ENCODE results near the gene ZNF407. TPM values are rescaled to one million over a fixed set of nuclear protein-coding genes. Genes with fewer than 3 reads are reported as not detected.
A peak's percentile ranks its signal among the peaks of the same experiment; 100 is the strongest.
"Not testable (repeated sequence)": the region's sequence is repeated elsewhere in the genome, so short reads cannot be mapped to it uniquely, and the experiment has no call there.

The ZNF407 gene
- total RNA-seq, 2 donors from 2014 or later: 11.7 to 22.2 TPM

GRCh38 chr18:74963820-74964446 lies 366.3 kb downstream of the ZNF407 start:
- Histone ChIP-seq H3K27me3 (replicated peaks; ENCODE audit: insufficient read depth) (no peaks in the 10 kb centered on the region), H3K36me3 (no peaks in the 10 kb centered on the region), H3K9me3 (no peaks in the 10 kb centered on the region), H3K27ac (no peak overlapping the region), H3K4me1 (replicated peaks) (no peaks in the 10 kb centered on the region), H3K4me3 (no peak overlapping the region)
- no peak for DNase-seq (ENCODE audit: low spot score)
- WGBS: 76% methylated on average over 7 of the region's 7 CpGs
- intact Hi-C loops (cut with DNase I): no loop called here
- TF ChIP-seq POLR2AphosphoS5 (IDR thresholded peaks at IDR 0.05): no peak
- no peak for TF ChIP-seq POLR2A (IDR thresholded peaks at IDR 0.05)
- TF ChIP-seq CTCF (IDR thresholded peaks at IDR 0.05): peak in 1 of 4 experiments; percentile 20

GRCh38 chr18:74965682-74966081 lies 368.0 kb downstream of the ZNF407 start:
- Histone ChIP-seq H3K27me3 (replicated peaks; ENCODE audit: insufficient read depth) (no peaks in the 10 kb centered on the region), H3K4me3 (no peak overlapping the region), H3K9me3 (no peaks in the 10 kb centered on the region), H3K4me1 (replicated peaks) (no peaks in the 10 kb centered on the region), H3K36me3 (no peaks in the 10 kb centered on the region), H3K27ac (no peak overlapping the region)
- DNase-seq (ENCODE audit: low spot score): no peak
- intact Hi-C loops (cut with DNase I): no loop called here
- TF ChIP-seq POLR2AphosphoS5 (IDR thresholded peaks at IDR 0.05) (no peak), CTCF (IDR thresholded peaks at IDR 0.05) (no peak), POLR2A (IDR thresholded peaks at IDR 0.05) (no peak)
- 100% methylated on average over 1 of the region's 1 CpG for WGBS

- Histone ChIP-seq H3K27me3 (replicated peaks; ENCODE audit: insufficient read depth) (no peaks in the 10 kb centered on the region), H3K27ac (no peak overlapping the region), H3K9me3 (no peaks in the 10 kb centered on the region), H3K4me1 (replicated peaks) (no peaks in the 10 kb centered on the region), H3K36me3 (no peaks in the 10 kb centered on the region), H3K4me3 (no peak overlapping the region)
- 89% methylated on average over 3 of the region's 3 CpGs for WGBS
- DNase-seq (ENCODE audit: low spot score): no peak
- no peak for TF ChIP-seq CTCF (IDR thresholded peaks at IDR 0.05)
- TF ChIP-seq POLR2AphosphoS5 (IDR thresholded peaks at IDR 0.05): no peak
- TF ChIP-seq POLR2A (IDR thresholded peaks at IDR 0.05): no peak
- intact Hi-C loops (cut with DNase I): no loop called here
These were observed 369.8 kb downstream of the ZNF407 start for GRCh38 chr18:74967438-74967837.

GRCh38 chr18:74967979-74968378 lies 370.3 kb downstream of the ZNF407 start:
- Histone ChIP-seq H3K27me3 (replicated peaks; ENCODE audit: insufficient read depth) (no peaks in the 10 kb centered on the region), H3K4me1 (replicated peaks) (no peaks in the 10 kb centered on the region), H3K4me3 (no peak overlapping the region), H3K9me3 (no peaks in the 10 kb centered on the region), H3K27ac (no peak overlapping the region), H3K36me3 (no peaks in the 10 kb centered on the region)
- no peak for TF ChIP-seq POLR2AphosphoS5 (IDR thresholded peaks at IDR 0.05)
- no peak for TF ChIP-seq POLR2A (IDR thresholded peaks at IDR 0.05)
- no peak for TF ChIP-seq CTCF (IDR thresholded peaks at IDR 0.05)
- DNase-seq (ENCODE audit: low spot score): no peak
- intact Hi-C loops (cut with DNase I): no loop called here
- 98% methylated on average over 2 of the region's 2 CpGs for WGBS

- H3K4me1 ChIP-seq (replicated peaks); H3K27ac ChIP-seq; H3K9me3 ChIP-seq; H3K36me3 ChIP-seq; H3K4me3 ChIP-seq; DNase-seq (ENCODE audit: low spot score); intact Hi-C loops (cut with DNase I); H3K27me3 ChIP-seq (replicated peaks; ENCODE audit: insufficient read depth): not testable (repeated sequence)
- 77% methylated on average over 4 of the region's 4 CpGs for WGBS
These were observed 373.7 kb downstream of the ZNF407 start for GRCh38 chr18:74971358-74971757.

GRCh38 chr18:74971776-74972175 lies 374.1 kb downstream of the ZNF407 start:
- intact Hi-C loops (cut with DNase I); DNase-seq (ENCODE audit: low spot score); H3K27ac ChIP-seq; H3K4me1 ChIP-seq (replicated peaks); H3K4me3 ChIP-seq; H3K9me3 ChIP-seq; H3K36me3 ChIP-seq; H3K27me3 ChIP-seq (replicated peaks; ENCODE audit: insufficient read depth): not testable (repeated sequence)
- 93% methylated on average over 2 of the region's 2 CpGs for WGBS
